ENCODE data around the gene NARS2.
"Not testable (repeated sequence)": the region's sequence is repeated elsewhere in the genome, so short reads cannot be mapped to it uniquely, and the experiment has no call there.

Gene NARS2

DNA sequence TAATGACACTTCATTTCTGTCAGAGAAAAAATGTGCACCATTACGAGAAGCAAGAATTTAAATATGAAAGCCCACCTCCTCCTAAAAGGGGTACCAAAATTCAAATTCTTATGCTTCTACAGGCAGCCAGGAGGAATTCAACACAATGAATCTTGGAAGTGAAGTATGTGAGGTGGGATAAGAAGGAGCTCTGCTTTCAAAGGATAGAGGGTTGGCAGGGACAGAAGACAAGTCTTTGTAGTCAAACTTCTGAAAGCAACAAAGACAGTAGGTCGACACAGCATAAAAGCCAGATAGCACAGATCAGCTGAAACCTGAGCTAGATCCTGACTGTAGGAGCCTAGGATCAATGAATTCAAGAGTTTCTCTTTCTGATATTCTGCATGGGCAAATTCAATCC, 17.4 kb downstream of the NARS2 start:
- H3K79me2 ChIP-seq (ENCODE audit: insufficient read depth, low read length), result no peaks in the 10 kb centered on the region
- no peaks in the 10 kb centered on the region for H3K27me3 ChIP-seq (ENCODE audit: insufficient read depth, low read length)
- H3K4me1 ChIP-seq (ENCODE audit: insufficient read depth, low read length, severe bottlenecking), result peaks cover 14% of the 10 kb centered on the region
- no peak overlapping the region for H3K9ac ChIP-seq (ENCODE audit: low read length)
- H3K4me2 ChIP-seq (ENCODE audit: low read length), result no peak overlapping the region
- H3K9me3 ChIP-seq (ENCODE audit: low read length), result no peaks in the 10 kb centered on the region
- no peaks in the 10 kb centered on the region for H3F3A ChIP-seq (ENCODE audit: insufficient read depth, low read length)
- H2AFZ ChIP-seq (ENCODE audit: low read length), result no peak overlapping the region
- no peaks in the 10 kb centered on the region for H4K20me1 ChIP-seq (ENCODE audit: insufficient read depth, low read length)
- H3K9me2 ChIP-seq (ENCODE audit: low read depth, low read length), result no peaks in the 10 kb centered on the region
- no peak overlapping the region for H3K27ac ChIP-seq (ENCODE audit: low read depth, low read length, poor library complexity, severe bottlenecking)
- TF ChIP-seq EZH2 (IDR thresholded peaks at IDR 0.05; ENCODE audit: borderline replicate concordance, low read length), result no peak
- TF ChIP-seq, protein P1, sequence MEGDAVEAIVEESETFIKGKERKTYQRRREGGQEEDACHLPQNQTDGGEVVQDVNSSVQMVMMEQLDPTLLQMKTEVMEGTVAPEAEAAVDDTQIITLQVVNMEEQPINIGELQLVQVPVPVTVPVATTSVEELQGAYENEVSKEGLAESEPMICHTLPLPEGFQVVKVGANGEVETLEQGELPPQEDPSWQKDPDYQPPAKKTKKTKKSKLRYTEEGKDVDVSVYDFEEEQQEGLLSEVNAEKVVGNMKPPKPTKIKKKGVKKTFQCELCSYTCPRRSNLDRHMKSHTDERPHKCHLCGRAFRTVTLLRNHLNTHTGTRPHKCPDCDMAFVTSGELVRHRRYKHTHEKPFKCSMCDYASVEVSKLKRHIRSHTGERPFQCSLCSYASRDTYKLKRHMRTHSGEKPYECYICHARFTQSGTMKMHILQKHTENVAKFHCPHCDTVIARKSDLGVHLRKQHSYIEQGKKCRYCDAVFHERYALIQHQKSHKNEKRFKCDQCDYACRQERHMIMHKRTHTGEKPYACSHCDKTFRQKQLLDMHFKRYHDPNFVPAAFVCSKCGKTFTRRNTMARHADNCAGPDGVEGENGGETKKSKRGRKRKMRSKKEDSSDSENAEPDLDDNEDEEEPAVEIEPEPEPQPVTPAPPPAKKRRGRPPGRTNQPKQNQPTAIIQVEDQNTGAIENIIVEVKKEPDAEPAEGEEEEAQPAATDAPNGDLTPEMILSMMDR (IDR thresholded peaks at IDR 0.05; ENCODE audit: low read length), result no peak
- H3K36me3 ChIP-seq (ENCODE audit: insufficient read depth, low read length), result peaks cover 50% of the 10 kb centered on the region
- H3K4me3 ChIP-seq (ENCODE audit: low read depth, low read length, poor library complexity, severe bottlenecking), result no peak overlapping the region

DNA sequence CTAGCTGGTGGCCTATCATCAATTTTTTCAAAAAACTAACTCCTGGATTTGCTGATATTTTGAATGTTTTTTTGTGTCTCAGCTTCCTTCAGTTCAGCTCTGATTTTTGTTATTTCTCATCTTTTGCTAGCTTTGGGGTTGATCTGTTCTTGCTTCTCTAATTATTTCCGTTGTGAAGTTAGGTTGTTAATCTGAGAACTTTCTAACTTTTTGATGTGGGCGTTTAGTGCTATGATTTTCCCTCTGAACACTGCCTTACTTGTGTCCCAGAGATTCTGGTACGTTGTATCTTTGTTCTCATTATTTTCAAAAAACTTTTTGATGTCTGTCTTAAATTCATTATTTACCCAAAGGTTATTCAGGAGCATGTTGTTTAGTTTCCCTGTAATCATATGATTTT, 19.1 kb downstream of the NARS2 start:
- Histone ChIP-seq H2AFZ (ENCODE audit: low read length) (no peak overlapping the region), H3K4me2 (ENCODE audit: low read length) (no peak overlapping the region), H3K27me3 (ENCODE audit: insufficient read depth, low read length) (no peaks in the 10 kb centered on the region), H3K9me2 (ENCODE audit: low read depth, low read length) (no peaks in the 10 kb centered on the region), H3K4me3 (ENCODE audit: low read depth, low read length, poor library complexity, severe bottlenecking) (no peak overlapping the region), H3K27ac (ENCODE audit: low read depth, low read length, poor library complexity, severe bottlenecking) (no peak overlapping the region), H3K9me3 (ENCODE audit: low read length) (no peaks in the 10 kb centered on the region), H3K4me1 (ENCODE audit: insufficient read depth, low read length, severe bottlenecking) (peaks cover 1% of the 10 kb centered on the region), H3F3A (ENCODE audit: insufficient read depth, low read length) (no peaks in the 10 kb centered on the region), H3K9ac (ENCODE audit: low read length) (no peak overlapping the region), H3K36me3 (ENCODE audit: insufficient read depth, low read length) (peaks cover 53% of the 10 kb centered on the region), H4K20me1 (ENCODE audit: insufficient read depth, low read length) (no peaks in the 10 kb centered on the region), H3K79me2 (ENCODE audit: insufficient read depth, low read length) (no peaks in the 10 kb centered on the region)
- TF ChIP-seq, protein P1 (IDR thresholded peaks at IDR 0.05; ENCODE audit: low read length), result no peak
- no peak for TF ChIP-seq EZH2 (IDR thresholded peaks at IDR 0.05; ENCODE audit: borderline replicate concordance, low read length)

DNA sequence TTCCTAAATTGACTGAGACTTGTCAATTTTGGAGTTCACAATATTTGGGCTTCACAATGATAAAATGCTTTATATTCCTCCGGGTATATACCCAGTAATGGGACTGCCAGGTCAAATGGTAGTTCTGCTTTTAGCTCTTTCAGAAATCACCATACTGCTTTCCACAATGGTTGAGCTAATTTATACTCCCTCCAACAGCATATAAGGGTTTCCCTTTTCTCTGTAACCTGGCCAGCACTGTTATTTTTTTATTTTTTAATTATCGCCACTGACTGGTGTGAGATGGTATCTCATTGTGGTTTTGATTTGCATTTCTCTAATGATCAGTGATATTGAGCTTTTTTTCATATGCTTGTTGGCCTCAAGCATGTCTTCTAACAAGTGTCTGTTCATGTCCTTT, 21.8 kb downstream of the NARS2 start:
- Histone ChIP-seq H3K4me1 (ENCODE audit: insufficient read depth, low read length, severe bottlenecking) (no peaks in the 10 kb centered on the region), H3K27me3 (ENCODE audit: insufficient read depth, low read length) (no peaks in the 10 kb centered on the region), H4K20me1 (ENCODE audit: insufficient read depth, low read length) (no peaks in the 10 kb centered on the region), H2AFZ (ENCODE audit: low read length) (no peak overlapping the region), H3K79me2 (ENCODE audit: insufficient read depth, low read length) (no peaks in the 10 kb centered on the region), H3K36me3 (ENCODE audit: insufficient read depth, low read length) (peaks cover 39% of the 10 kb centered on the region), H3K4me3 (ENCODE audit: low read depth, low read length, poor library complexity, severe bottlenecking) (no peak overlapping the region), H3K9me2 (ENCODE audit: low read depth, low read length) (no peaks in the 10 kb centered on the region), H3K27ac (ENCODE audit: low read depth, low read length, poor library complexity, severe bottlenecking) (no peak overlapping the region), H3K9ac (ENCODE audit: low read length) (no peak overlapping the region), H3K9me3 (ENCODE audit: low read length) (no peaks in the 10 kb centered on the region), H3F3A (ENCODE audit: insufficient read depth, low read length) (no peaks in the 10 kb centered on the region), H3K4me2 (ENCODE audit: low read length) (no peak overlapping the region)
- TF ChIP-seq, protein P1 (IDR thresholded peaks at IDR 0.05; ENCODE audit: low read length), result no peak
- no peak for TF ChIP-seq EZH2 (IDR thresholded peaks at IDR 0.05; ENCODE audit: borderline replicate concordance, low read length)

DNA sequence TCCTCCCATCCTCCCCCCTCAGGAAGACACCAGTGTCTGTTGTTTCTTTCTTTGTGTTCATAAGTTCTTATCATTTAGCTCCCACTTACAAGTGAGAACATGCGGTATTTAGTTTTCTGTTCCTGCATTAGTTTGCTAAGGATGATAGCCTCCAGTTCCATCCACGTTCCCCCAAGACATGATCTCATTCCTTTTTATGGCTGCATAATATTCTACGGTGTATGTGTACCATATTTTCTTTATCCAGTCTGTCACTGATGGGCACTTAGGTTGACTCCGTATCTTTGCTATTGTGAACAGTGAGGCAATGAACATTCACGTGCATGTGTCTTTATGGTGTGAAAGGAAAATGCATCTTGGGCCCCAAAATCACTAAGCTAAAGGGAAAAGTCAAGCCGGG, 22.5 kb downstream of the NARS2 start:
- not testable (repeated sequence) for H3K79me2 ChIP-seq (ENCODE audit: insufficient read depth, low read length); H3K27me3 ChIP-seq (ENCODE audit: insufficient read depth, low read length); H3K4me1 ChIP-seq (ENCODE audit: insufficient read depth, low read length, severe bottlenecking); H3K9me3 ChIP-seq (ENCODE audit: low read length); H3K4me2 ChIP-seq (ENCODE audit: low read length); H3K27ac ChIP-seq (ENCODE audit: low read depth, low read length, poor library complexity, severe bottlenecking); H3K4me3 ChIP-seq (ENCODE audit: low read depth, low read length, poor library complexity, severe bottlenecking); H4K20me1 ChIP-seq (ENCODE audit: insufficient read depth, low read length); H3K9ac ChIP-seq (ENCODE audit: low read length); H3F3A ChIP-seq (ENCODE audit: insufficient read depth, low read length); H3K9me2 ChIP-seq (ENCODE audit: low read depth, low read length); H2AFZ ChIP-seq (ENCODE audit: low read length)
- peaks cover 38% of the 10 kb centered on the region for H3K36me3 ChIP-seq (ENCODE audit: insufficient read depth, low read length)
